HT1080 (cell line): ENCODE results near the gene RGS12. TPM values are rescaled to one million over a fixed set of nuclear protein-coding genes. Genes with fewer than 3 reads are reported as not detected.

Experiments
- DNase-seq: peaks from one replicate; pipeline ENCODE4 v3.0.0-alpha.2; 2015; ENCODE audit warnings: low read depth
- total RNA-seq: library from RNA; depleted of rRNA; stranded (reverse); fragments of >200 nt; shearing (Covaris generic); gene quantifications from 2 replicates; pipeline ENCODE4 v1.2.3, GENCODE V29; 2014

Gene RGS12
- total RNA-seq, 1 experiment from 2014 or later: 21.3 TPM

GRCh38 chr4:3269991-3270611, 22.7 kb upstream of the RGS12 start:
- DNase-seq: no peak

GRCh38 chr4:3271131-3271530, 21.7 kb upstream of the RGS12 start:
- no peak for DNase-seq

GRCh38 chr4:3276986-3277385, 15.8 kb upstream of the RGS12 start:
- DNase-seq: peak; percentile 75

GRCh38 chr4:3280466-3280865, 12.4 kb upstream of the RGS12 start:
- DNase-seq: no peak

GRCh38 chr4:3283483-3283882, 9.3 kb upstream of the RGS12 start:
- no peak for DNase-seq

- peak; percentile 30 for DNase-seq
Observed at GRCh38 chr4:3283916-3284315, 8.9 kb upstream of the RGS12 start.

GRCh38 chr4:3284734-3285557, 7.9 kb upstream of the RGS12 start:
- DNase-seq: no peak

GRCh38 chr4:3285558-3286334, 7.1 kb upstream of the RGS12 start:
- peak; percentile 45 for DNase-seq

- no peak for DNase-seq
Observed at GRCh38 chr4:3286335-3287175, 6.3 kb upstream of the RGS12 start.

- DNase-seq: no peak
Observed at GRCh38 chr4:3287271-3287971, 5.4 kb upstream of the RGS12 start.

- no peak for DNase-seq
Observed at GRCh38 chr4:3287972-3288570, 4.8 kb upstream of the RGS12 start.

- no peak for DNase-seq
Observed at GRCh38 chr4:3288571-3289094, 4.2 kb upstream of the RGS12 start.

GRCh38 chr4:3290476-3290875, 2.3 kb upstream of the RGS12 start:
- DNase-seq: no peak

- no peak for DNase-seq
Observed at GRCh38 chr4:3290889-3291321, 1.9 kb upstream of the RGS12 start.

- no peak for DNase-seq
Observed at GRCh38 chr4:3291411-3291968, 1.3 kb upstream of the RGS12 start.

GRCh38 chr4:3291969-3292570, 751 bp upstream of the RGS12 start:
- peak; percentile 63 for DNase-seq

- DNase-seq: no peak
Observed at GRCh38 chr4:3293401-3294391, 875 bp downstream of the RGS12 start.
